DOHH2 (cell line): ENCODE results near the gene RPP25.

Experiments
- CTCF ChIP-seq: fragments of 200-600 bp; sonication (generic); IDR thresholded peaks from one replicate; pipeline ENCODE4 v1.5.1; 2014; ENCODE audit warnings: antibody characterized with exemption, mild to moderate bottlenecking, low read depth, low read length; ENCODE audit not compliant: poor library complexity, severe bottlenecking
- EZH2phosphoT487 ChIP-seq: fragments of 200-600 bp; sonication (generic); IDR thresholded peaks from 2 replicates; pipeline ENCODE4 v1.6.1; 2017; ENCODE audit warnings: borderline replicate concordance, mild to moderate bottlenecking, antibody characterized with exemption, low read length, moderate library complexity, mixed read lengths

DNA sequence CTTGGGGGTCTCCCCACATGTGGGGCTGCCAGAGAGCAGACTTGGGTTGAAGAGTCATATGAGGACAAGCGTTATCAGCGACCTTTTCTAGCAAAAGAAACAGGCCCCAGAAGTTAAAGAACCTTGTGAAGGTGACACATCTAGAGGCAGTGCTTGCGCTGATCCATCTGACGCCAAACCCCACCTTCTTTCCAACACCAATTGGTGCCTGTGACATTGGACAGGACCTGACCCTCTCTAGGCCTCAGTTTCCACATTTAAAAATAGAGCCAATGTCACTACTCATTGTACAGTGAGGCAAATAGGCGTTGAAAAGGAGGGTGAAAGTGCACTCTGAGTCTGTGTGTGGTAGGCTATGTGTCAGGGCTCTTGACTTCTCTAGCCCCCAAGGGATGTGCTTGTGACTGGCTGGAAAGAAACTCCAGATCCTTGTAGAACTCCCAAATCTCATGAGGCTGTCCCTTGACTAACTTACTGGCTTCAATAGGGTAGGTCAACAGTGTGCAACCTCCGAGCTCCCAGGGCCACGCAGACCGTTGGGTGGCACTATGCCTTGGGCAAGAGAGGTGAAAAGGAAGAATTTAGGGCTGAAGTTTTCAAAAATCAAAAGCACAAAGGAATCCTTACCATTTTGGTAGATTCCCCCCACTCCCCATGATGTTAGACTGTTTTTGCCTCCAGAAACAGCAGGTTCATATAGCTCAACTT is 49.3 kb downstream of the RPP25 start:
- TF ChIP-seq CTCF (no peak), EZH2phosphoT487 (no peak)
